H1 (cell line): Measurements from ENCODE around the gene COX5A. TPM values are rescaled to one million over a fixed set of nuclear protein-coding genes. Genes with fewer than 3 reads are reported as not detected.

Experiments used
- CTCF ChIA-PET: fragments of 300-600 bp; sonication (Branson Sonifier 250); formaldehyde crosslinking; loops from one replicate; lab custom pipeline; 2021; ENCODE audit not compliant: partially characterized antibody; lab: Charles Lee
- POLR2A ChIA-PET: fragments of 300-600 bp; sonication (Branson Sonifier 250); formaldehyde crosslinking; loops from one replicate; lab custom pipeline; 2021; ENCODE audit warnings: inconsistent platforms; ENCODE audit not compliant: partially characterized antibody; lab: Charles Lee
- DNase-seq, 2 experiments: peaks; one replicate each; pipeline versions ENCODE4 v3.0.0 to v3.0.0-alpha.2; 2010 to 2022; ENCODE audit warnings: low spot score in 2 of 2, low read depth in 1 of 2, mixed read lengths in 1 of 2
- FAIRE-seq: peaks from 2 replicates; lab custom pipeline; 2011; peaks lifted over from hg19 to GRCh38; lab: Jason Lieb, UNC
- H2AFZ ChIP-seq: 2 replicates; pipeline ENCODE4 v1.8.1; 2012; ENCODE audit warnings: low read length, inconsistent platforms
- H2AK5ac ChIP-seq: 2 replicates; pipeline ENCODE4 v1.6.1; 2013; ENCODE audit warnings: low read depth, low read length
- H2BK120ac ChIP-seq: replicated peaks from 2 replicates; pipeline ENCODE3; 2013; ENCODE audit warnings: low read depth, low read length, inconsistent platforms
- H2BK12ac ChIP-seq: 2 replicates; pipeline ENCODE4 v1.6.1; 2013; ENCODE audit warnings: low read depth, low read length
- H2BK15ac ChIP-seq: 2 replicates; pipeline ENCODE4 v1.6.1; 2013; ENCODE audit warnings: low read length
- H2BK20ac ChIP-seq: 2 replicates; pipeline ENCODE4 v1.6.1; 2013; ENCODE audit warnings: low read length
- H2BK5ac ChIP-seq: 2 replicates; pipeline ENCODE4 v1.6.1; 2013; ENCODE audit warnings: low read depth, low read length
- H3K14ac ChIP-seq: 2 replicates; pipeline ENCODE4 v1.6.1; 2013; ENCODE audit warnings: inconsistent platforms; ENCODE audit not compliant: insufficient read length
- H3K18ac ChIP-seq: 2 replicates; pipeline ENCODE4 v1.6.1; 2013; ENCODE audit warnings: low read length; ENCODE audit errors: extremely low read depth
- H3K23ac ChIP-seq: 2 replicates; pipeline ENCODE4 v1.6.1; 2013; ENCODE audit warnings: inconsistent platforms; ENCODE audit not compliant: insufficient read length
- H3K23me2 ChIP-seq: 2 replicates; pipeline ENCODE4 v1.6.1; 2013; ENCODE audit warnings: low read depth, low read length
- H3K27ac ChIP-seq: 2 replicates; pipeline ENCODE4 v1.6.1; 2011; ENCODE audit warnings: low read depth, low read length, inconsistent platforms
- H3K27me3 ChIP-seq, 4 experiments: replicated peaks in 1 of 4; 1 replicate in 1 of 4; 2 replicates in 3 of 4; pipeline versions ENCODE4 v1.6.1 to v1.8.1; 2011 to 2013; ENCODE audit warnings: low read length in 3 of 4, mild to moderate bottlenecking in 3 of 4, inconsistent platforms in 2 of 4, mixed read lengths in 2 of 4, moderate library complexity in 1 of 4; ENCODE audit not compliant: control insufficient read depth in 3 of 4, insufficient read depth in 3 of 4; ENCODE audit errors: extremely low read depth in 1 of 4
- H3K36me3 ChIP-seq, 4 experiments: 2 replicates each; pipeline versions ENCODE4 v1.6.1 to v1.8.1; 2011 to 2013; ENCODE audit warnings: mild to moderate bottlenecking in 4 of 4, low read length in 3 of 4, moderate library complexity in 2 of 4, control low read depth in 1 of 4, inconsistent platforms in 1 of 4; ENCODE audit not compliant: insufficient read depth in 4 of 4, control insufficient read depth in 2 of 4
- H3K4ac ChIP-seq: replicated peaks from 2 replicates; pipeline ENCODE3; 2013; ENCODE audit warnings: low read length, low read depth, mixed read lengths, inconsistent platforms; ENCODE audit not compliant: insufficient read length
- H3K4me1 ChIP-seq, 4 experiments: replicated peaks in 1 of 4; 1 replicate in 1 of 4; 2 replicates in 3 of 4; pipeline versions ENCODE4 v1.6.1 to v1.8.1; 2011 to 2013; ENCODE audit warnings: low read length in 3 of 4, inconsistent platforms in 2 of 4, mixed read lengths in 1 of 4; ENCODE audit not compliant: insufficient read depth in 4 of 4, control insufficient read depth in 3 of 4
- H3K4me2 ChIP-seq, 2 experiments: 2 replicates each; pipeline versions ENCODE4 v1.6.1 to v1.8.1; 2011 to 2013; ENCODE audit warnings: low read depth in 2 of 2, low read length in 2 of 2, control low read depth in 1 of 2, inconsistent platforms in 1 of 2, mild to moderate bottlenecking in 1 of 2; ENCODE audit not compliant: insufficient read depth in 1 of 2
- H3K4me3 ChIP-seq, 4 experiments: fragments of 200-600, 300-600 bp in 1 of 4; sonication (generic), shearing (Covaris generic), sonication (Bioruptor Twin) in 1 of 4; 2 replicates each; pipeline versions ENCODE4 v1.5.1 to v1.8.1; 2011 to 2016; ENCODE audit warnings: low read length in 4 of 4, low read depth in 3 of 4, control low read depth in 2 of 4, inconsistent platforms in 2 of 4, mild to moderate bottlenecking in 2 of 4, mixed read lengths in 1 of 4, moderate library complexity in 1 of 4; ENCODE audit not compliant: insufficient read depth in 2 of 4; ENCODE audit errors: extremely low read depth in 1 of 4
- H3K56ac ChIP-seq: replicated peaks from 2 replicates; pipeline ENCODE3; 2013; ENCODE audit warnings: low read depth, mild to moderate bottlenecking, mixed read lengths, low read length, inconsistent platforms; ENCODE audit not compliant: insufficient read length
- H3K79me1 ChIP-seq: 2 replicates; pipeline ENCODE4 v1.6.1; 2013; ENCODE audit warnings: low read depth, low read length, control low read depth
- H3K79me2 ChIP-seq, 2 experiments: 2 replicates each; pipeline versions ENCODE4 v1.6.1 to v1.8.1; 2012 to 2013; ENCODE audit warnings: low read length in 2 of 2, mild to moderate bottlenecking in 2 of 2, inconsistent platforms in 1 of 2; ENCODE audit not compliant: insufficient read depth in 2 of 2, control insufficient read depth in 1 of 2
- H3K9ac ChIP-seq, 4 experiments: replicated peaks in 1 of 4; 1 replicate in 1 of 4; 2 replicates in 3 of 4; pipeline versions ENCODE4 v1.6.1 to v1.8.1; 2011 to 2013; ENCODE audit warnings: low read depth in 3 of 4, low read length in 3 of 4, control low read depth in 2 of 4, mild to moderate bottlenecking in 2 of 4, moderate library complexity in 2 of 4, inconsistent platforms in 1 of 4; ENCODE audit errors: extremely low read depth in 1 of 4
- H3K9me3 ChIP-seq, 2 experiments: 2 replicates each; pipeline versions ENCODE4 v1.6.1 to v1.8.1; 2012 to 2013; ENCODE audit warnings: mild to moderate bottlenecking in 2 of 2, moderate library complexity in 2 of 2, control low read depth in 1 of 2, inconsistent platforms in 1 of 2, low read depth in 1 of 2, low read length in 1 of 2, mixed read lengths in 1 of 2; ENCODE audit not compliant: insufficient read depth in 2 of 2
- H4K20me1 ChIP-seq, 2 experiments: replicated peaks in 1 of 2; 2 replicates each; pipeline versions ENCODE3 to v1.8.1; 2011 to 2013; ENCODE audit warnings: inconsistent platforms in 2 of 2, low read length in 2 of 2, mild to moderate bottlenecking in 1 of 2; ENCODE audit not compliant: insufficient read depth in 2 of 2, control insufficient read depth in 1 of 2
- H4K5ac ChIP-seq: 2 replicates; pipeline ENCODE4 v1.6.1; 2013; ENCODE audit warnings: low read length, low read depth, mixed read lengths, inconsistent platforms; ENCODE audit not compliant: insufficient read length
- H4K8ac ChIP-seq: 2 replicates; pipeline ENCODE4 v1.8.0; 2013; ENCODE audit warnings: mild to moderate bottlenecking, moderate library complexity, low read length, inconsistent platforms; ENCODE audit not compliant: insufficient read depth; ENCODE audit errors: extremely low read depth
- H4K91ac ChIP-seq: replicated peaks from 2 replicates; pipeline ENCODE3; 2013; ENCODE audit warnings: low read length, mixed read lengths, inconsistent platforms; ENCODE audit not compliant: insufficient read length
- CBX5 ChIP-seq: fragments of 300-800, 300-1000 bp; sonication (generic); IDR thresholded peaks from 2 replicates; pipeline ENCODE4 v1.7.1; 2016; ENCODE audit warnings: antibody characterized with exemption, low read length, low read depth
- CHD2 ChIP-seq: IDR thresholded peaks from 2 replicates; pipeline ENCODE4 v1.6.1; 2012; ENCODE audit warnings: low read length, improper control_type of control experiment
- CTBP2 ChIP-seq: IDR thresholded peaks from 2 replicates; pipeline ENCODE4 v1.7.0; 2011; ENCODE audit warnings: borderline replicate concordance, mild to moderate bottlenecking, moderate library complexity, mixed read lengths, low read length; ENCODE audit not compliant: insufficient read depth, insufficient read length
- CTCF ChIP-seq, 3 experiments: IDR thresholded peaks; 1 replicate in 2 of 3; 2 replicates in 1 of 3; pipeline versions ENCODE4 v1.5.1 to v1.6.1; 2011; ENCODE audit warnings: low read length in 3 of 3, mild to moderate bottlenecking in 3 of 3, inconsistent platforms in 2 of 3, low read depth in 1 of 3, moderate library complexity in 1 of 3; ENCODE audit not compliant: insufficient read depth in 1 of 3; ENCODE audit errors: control extremely low read depth in 1 of 3
- JUN ChIP-seq: IDR thresholded peaks from 2 replicates; pipeline ENCODE4 v1.6.1; 2011; ENCODE audit warnings: low read depth, mild to moderate bottlenecking, improper control_type of control experiment, low read length
- KDM5A ChIP-seq: fragments of 200-600 bp; IDR thresholded peaks from 2 replicates; pipeline ENCODE4 v1.7.1; 2012; ENCODE audit warnings: mild to moderate bottlenecking, low read length, inconsistent platforms, mixed read lengths
- MAFK ChIP-seq: IDR thresholded peaks from 2 replicates; pipeline ENCODE4 v1.6.1; 2012; ENCODE audit warnings: low read depth, mild to moderate bottlenecking, improper control_type of control experiment, low read length
- PHF8 ChIP-seq: fragments of 200-600 bp; sonication (generic); conservative IDR thresholded peaks from 2 replicates; pipeline ENCODE4 v1.7.1; 2012; ENCODE audit warnings: low read depth, mild to moderate bottlenecking, inconsistent platforms, low read length, moderate library complexity
- POU5F1 ChIP-seq: IDR thresholded peaks from 2 replicates; pipeline ENCODE4 v1.6.1; 2011; ENCODE audit warnings: low read depth, mild to moderate bottlenecking, low read length, moderate library complexity
- SIRT6 ChIP-seq: IDR thresholded peaks from one replicate; pipeline ENCODE4 v1.7.1; 2012; ENCODE audit warnings: low read length, inconsistent platforms
- SP1 ChIP-seq: IDR thresholded peaks from 2 replicates; pipeline ENCODE4 v1.6.1; 2011; ENCODE audit warnings: low read depth, low read length
- ZNF274 ChIP-seq: IDR thresholded peaks from 2 replicates; pipeline ENCODE4 v1.7.0; 2012; ENCODE audit warnings: low read length, borderline replicate concordance; ENCODE audit errors: extremely low read depth
- WGBS, 2 experiments: shearing (Covaris generic) in 1 of 2; methylation state at CpG; one replicate each; pipeline versions ENCODE4 v1.1.6 to v1.1.7; 2013 to 2015; ENCODE audit warnings: low lambda C conversion rate in 2 of 2, mixed read lengths in 2 of 2, inconsistent platforms in 1 of 2, low coverage in 1 of 2, missing lambda C conversion rate in 1 of 2; ENCODE audit not compliant: insufficient replicate concordance in 2 of 2, insufficient coverage in 1 of 2, insufficient read length in 1 of 2; ENCODE audit errors: extremely low coverage in 1 of 2, missing lambda C conversion rate in 1 of 2; 5-methylcytosine and 5-hydroxymethylcytosine counted together
- polyA plus RNA-seq, 7 experiments: library from polyadenylated mRNA; depleted of rRNA in 3 of 7; stranded (reverse) in 5 of 7; unstranded in 2 of 7; fragments of >200 nt in 5 of 7; fragments of 200-250 nt in 2 of 7; gene quantifications; 1 replicate in 5 of 7; 2 replicates in 1 of 7; 4 replicates in 1 of 7; pipeline versions ENCODE4 v1.2.1 to v1.2.3, GENCODE V29; 2011 to 2013; ENCODE audit warnings: missing spikeins in 2 of 7, mixed read lengths in 2 of 7
- total RNA-seq: library from RNA; stranded (reverse); fragmentation: NEBNext Ultra II Directional; extraction: Animal tissue kit (Norgen Biotek cat#: 25700); gene quantifications from 2 replicates; pipeline ENCODE4 v1.2.1, GENCODE V29; 2021

COX5A gene
- total and polyA plus RNA-seq, 2 of the 8 experiments (the other 6 are each of a cell fraction or from before 2014, with no cell fraction given), result 270 to 367 TPM

- POLR2A ChIA-PET, result interaction anchor here (1.1 to 8.4 kb wide), 9 partner anchors 10 to 91 kb away, joined by 3 to 84 read pairs (median 4); partner anchors contain the start of genes FAM219B and SCAMP2
Observed at GRCh38 chr15:74895830-74896229, 42.0 kb downstream of the COX5A start.

More at GRCh38 chr15:74895830-74896229, 42.0 kb downstream of the COX5A start:
- Histone ChIP-seq H3K4me3 (no peak overlapping the region), H3K27ac (no peak overlapping the region), H3K18ac (no peak overlapping the region), H3K9me3 (no peaks in the 10 kb centered on the region), H3K23ac (no peak overlapping the region), H2BK120ac (no peak overlapping the region), H3K56ac (no peak overlapping the region), H4K8ac (no peak overlapping the region), H2BK5ac (no peak overlapping the region), H3K4me1 (no peaks in the 10 kb centered on the region), H3K9ac (no peak overlapping the region), H2AK5ac (no peak overlapping the region), H3K4me2 (no peak overlapping the region), H4K91ac (no peak overlapping the region), H3K14ac (no peak overlapping the region), H3K27me3 (no peaks in the 10 kb centered on the region), H3K36me3 (peaks cover 16 to 46% (median 34%) of the 10 kb centered on the region in 4 experiments), H3K79me1 (no peaks in the 10 kb centered on the region), H4K5ac (no peak overlapping the region), H3K23me2 (no peaks in the 10 kb centered on the region), H2BK12ac (no peak overlapping the region), H4K20me1 (peaks cover 1 to 6% of the 10 kb centered on the region in 2 experiments), H3K4ac (no peak overlapping the region), H3K79me2 (no peaks in the 10 kb centered on the region), H2BK20ac (no peak overlapping the region), H2BK15ac (no peak overlapping the region), H2AFZ (no peak overlapping the region)
- WGBS, 2 experiments, result 94% methylated on average over 6 of the region's 6 CpGs; no CpG with 5 or more reads in 1 of the 2 experiments
- FAIRE-seq (no peak), DNase-seq (no peak)
- TF ChIP-seq CTBP2 (no peak), MAFK (no peak), JUN (no peak), CHD2 (no peak), ZNF274 (no peak), SP1 (no peak), KDM5A (no peak), SIRT6 (no peak), PHF8 (no peak), POU5F1 (no peak), CBX5 (no peak), CTCF (IDR thresholded peaks at IDR 0.05; ENCODE audit: control extremely low read depth in 1 of 3, insufficient read depth in 1 of 3, low read depth in 1 of 3, low read length in 3 of 3) (no peak)
- CTCF ChIA-PET, result interaction anchor here (1.1 to 2.5 kb wide), 5 partner anchors 9 to 68 kb away, joined by 3 to 10 read pairs (median 3); no protein-coding TSS in a partner anchor
